Measurements from ENCODE around the gene TRERF1.
"Not testable (repeated sequence)": the region's sequence is repeated elsewhere in the genome, so short reads cannot be mapped to it uniquely, and the experiment has no call there.

The TRERF1 gene

DNA sequence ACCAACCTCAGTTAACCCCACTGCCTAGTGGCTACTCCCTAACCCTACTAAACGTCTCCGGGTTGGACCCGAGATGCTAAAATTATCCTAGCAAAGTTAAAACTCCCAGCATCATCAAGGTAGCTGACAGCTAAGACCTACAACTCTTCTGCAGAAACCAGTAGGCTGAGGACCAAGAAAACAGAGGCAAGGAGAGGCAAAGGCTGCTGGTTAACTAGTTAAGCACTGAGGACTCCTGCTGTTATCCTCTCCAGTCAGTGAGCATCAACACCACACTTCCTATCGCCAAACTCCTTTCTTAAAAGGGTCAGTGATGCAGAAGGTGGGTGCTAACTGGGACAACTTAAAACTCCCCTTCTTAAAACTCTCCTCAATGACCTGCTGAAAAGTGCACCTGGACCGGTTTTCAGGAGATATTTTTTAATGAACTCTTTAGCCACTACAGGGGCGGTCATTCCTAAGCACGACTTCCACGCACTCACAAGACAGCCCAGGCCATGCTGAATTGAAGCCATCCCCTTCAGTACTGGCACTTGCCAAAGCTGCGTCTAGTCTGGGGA lies 1.7 kb downstream of the TRERF1 start:
- DNase-seq (ENCODE audit: low read depth, low spot score): no peak

- DNase-seq (ENCODE audit: low read depth, low spot score): no peak
Observed at GRCh38 chr6:42448927-42449659, 2.6 kb downstream of the TRERF1 start.

DNA sequence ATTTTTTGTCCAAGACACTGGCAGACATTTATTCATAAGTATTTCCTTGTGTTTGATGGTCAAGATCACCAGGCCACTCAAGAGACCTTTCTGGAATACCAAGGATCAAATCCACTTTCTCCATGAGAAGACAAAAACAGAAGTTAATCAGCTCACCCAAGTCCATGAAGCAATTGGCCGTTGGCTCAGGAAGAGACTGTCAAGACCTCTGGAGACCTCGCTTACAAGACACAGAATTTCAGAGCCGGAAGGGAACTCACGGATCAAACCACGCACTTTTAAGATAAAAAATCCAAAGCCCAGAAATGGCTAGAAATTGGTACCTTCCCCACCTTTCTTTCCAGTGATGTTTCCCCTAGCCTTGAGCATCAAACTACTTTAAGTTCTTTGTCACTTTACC lies 3.3 kb downstream of the TRERF1 start:
- no peak for DNase-seq (ENCODE audit: low read depth, low spot score)

DNA sequence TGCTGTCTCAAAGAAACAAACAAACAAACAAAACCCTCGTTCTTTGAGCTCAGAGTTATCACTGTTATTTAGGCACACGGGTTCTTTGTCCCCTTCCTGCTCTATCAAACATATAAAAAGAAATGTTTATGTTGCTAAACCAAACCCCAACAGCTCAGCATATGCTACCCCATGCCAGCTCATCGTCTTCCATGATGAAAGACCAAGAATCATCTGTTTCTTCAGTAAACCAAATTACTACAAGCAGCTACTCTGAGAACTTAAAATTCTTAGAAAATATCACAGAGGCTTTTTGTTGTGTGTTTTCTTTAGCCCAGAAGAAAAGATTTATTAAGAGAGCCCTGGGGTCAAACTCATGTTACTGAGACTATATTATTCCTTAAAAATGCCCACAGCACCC lies 4.7 kb downstream of the TRERF1 start:
- no peak for DNase-seq (ENCODE audit: low read depth, low spot score)

DNA sequence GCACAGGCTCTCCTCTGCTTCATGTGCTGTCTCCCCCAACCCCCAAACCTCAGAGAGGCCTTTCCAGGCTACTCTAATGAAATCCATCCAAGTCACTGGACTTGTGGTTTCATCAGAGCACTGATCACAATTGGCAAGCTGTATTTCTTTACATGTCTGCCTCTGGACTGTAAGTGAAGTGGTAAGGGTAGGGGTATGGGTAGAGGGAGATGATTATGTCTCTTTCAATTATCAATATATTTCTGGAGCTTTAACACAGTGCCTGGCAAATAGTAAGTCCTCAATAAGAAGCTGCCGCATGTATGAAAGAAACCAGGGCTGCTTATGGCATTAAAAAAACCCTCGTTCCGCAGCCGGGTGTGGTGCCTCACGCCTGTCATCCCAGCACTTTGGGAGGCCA lies 5.4 kb downstream of the TRERF1 start:
- no peak for DNase-seq (ENCODE audit: low read depth, low spot score)

DNA sequence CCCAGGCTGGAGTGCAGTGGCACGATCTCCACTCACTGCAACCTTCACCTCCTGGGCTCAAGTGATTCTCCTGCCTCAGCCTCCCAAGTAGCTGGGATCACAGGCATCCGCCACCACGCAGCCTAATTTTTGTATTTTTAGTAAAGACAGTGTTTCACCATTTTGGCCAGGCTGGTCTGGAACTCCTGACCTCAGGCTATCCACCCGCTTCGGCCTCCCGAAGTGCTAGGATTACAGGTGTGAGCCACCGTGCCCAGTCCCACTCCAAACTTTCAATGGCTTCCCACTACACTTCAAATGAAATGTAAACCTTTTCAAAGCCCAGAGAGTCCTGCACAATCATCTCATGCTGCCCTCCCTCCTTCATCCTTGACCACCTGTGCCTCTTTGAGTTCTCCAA lies 5.8 kb downstream of the TRERF1 start:
- not testable (repeated sequence) for DNase-seq (ENCODE audit: low read depth, low spot score)

DNA sequence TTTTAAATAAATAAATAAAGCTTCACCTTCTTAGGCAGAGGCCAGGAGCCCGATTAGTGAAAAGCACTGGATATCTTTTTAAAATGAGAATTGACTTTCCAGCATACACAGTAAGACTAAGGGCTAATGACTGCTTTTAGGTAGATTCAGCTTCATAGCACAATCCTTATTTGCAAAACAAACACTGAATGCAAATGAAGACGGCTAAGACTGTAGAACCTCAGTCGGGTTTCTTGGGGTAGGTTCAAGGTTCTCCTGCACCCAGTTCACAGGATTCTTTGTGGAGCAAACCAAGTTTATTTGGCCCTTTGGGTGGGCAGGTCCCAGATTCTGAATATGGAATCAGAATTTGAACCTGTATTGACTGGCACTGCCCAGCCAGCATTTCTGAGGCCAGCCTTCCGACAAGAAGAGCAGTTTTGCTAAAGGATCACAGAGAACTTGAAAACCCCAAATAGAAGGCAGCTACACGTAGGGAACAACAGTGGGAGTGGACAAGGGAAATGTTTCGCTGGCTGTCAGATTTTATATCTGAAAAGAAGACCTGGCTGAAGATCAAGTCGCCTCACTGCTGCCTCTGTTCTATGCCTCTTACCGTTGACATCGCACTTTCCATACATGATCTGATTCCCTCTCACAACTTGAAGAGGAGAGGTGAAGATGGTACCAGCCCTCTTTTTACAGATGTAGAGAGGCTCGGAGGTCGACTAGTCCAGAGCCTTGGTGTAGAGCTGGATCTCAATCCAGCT lies 8.2 kb downstream of the TRERF1 start:
- no peak for DNase-seq (ENCODE audit: low read depth, low spot score)

DNA sequence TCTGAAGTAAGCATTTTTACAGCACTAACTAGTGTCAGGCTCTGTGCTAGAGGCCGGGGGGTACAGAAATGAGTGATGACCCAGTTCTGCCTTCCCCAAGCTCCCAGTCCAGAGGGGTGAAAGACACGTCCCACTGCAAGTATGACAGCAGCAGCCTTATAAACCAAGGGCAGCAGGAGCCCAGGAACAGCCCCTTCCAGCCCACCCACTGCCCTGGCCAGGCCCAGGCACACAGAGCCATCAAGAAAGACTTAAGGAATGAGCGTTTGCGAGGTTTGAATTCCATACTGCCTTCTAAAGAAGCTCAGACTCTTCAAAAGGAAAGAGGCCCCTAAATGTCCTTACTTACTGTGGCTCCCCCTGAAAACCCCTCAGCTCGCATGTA lies 10.0 kb downstream of the TRERF1 start:
- no peak for DNase-seq (ENCODE audit: low read depth, low spot score)

GRCh38 chr6:42440778-42441696 lies 10.7 kb downstream of the TRERF1 start:
- no peak for DNase-seq (ENCODE audit: low read depth, low spot score)

GRCh38 chr6:42440027-42440426 lies 11.7 kb downstream of the TRERF1 start:
- no peak for DNase-seq (ENCODE audit: low read depth, low spot score)

GRCh38 chr6:42436825-42437224 lies 14.9 kb downstream of the TRERF1 start:
- no peak for DNase-seq (ENCODE audit: low read depth, low spot score)

DNA sequence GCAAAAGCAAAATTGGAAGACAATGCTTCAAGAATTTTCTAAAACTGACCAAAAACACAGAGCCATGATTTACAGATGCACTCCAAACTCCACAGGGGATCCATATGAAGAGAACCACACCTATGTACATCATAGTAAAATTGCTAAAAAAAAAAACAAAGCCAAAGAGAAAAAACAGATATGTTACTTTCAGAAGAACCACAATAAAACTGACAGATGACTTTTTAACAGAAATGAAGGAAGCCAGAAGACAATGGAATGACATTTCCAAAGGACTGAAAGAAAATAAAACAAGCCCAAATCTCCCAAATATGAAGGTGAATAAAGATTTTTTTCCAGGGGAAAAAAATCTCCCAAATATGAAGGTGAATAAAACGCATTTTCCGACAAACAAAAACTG lies 17.5 kb downstream of the TRERF1 start:
- no peak for DNase-seq (ENCODE audit: low read depth, low spot score)

GRCh38 chr6:42433409-42433808 lies 18.3 kb downstream of the TRERF1 start:
- DNase-seq (ENCODE audit: low read depth, low spot score): no peak

- no peak for DNase-seq (ENCODE audit: low read depth, low spot score)
Observed at GRCh38 chr6:42431877-42432276, 19.8 kb downstream of the TRERF1 start.

- no peak for DNase-seq (ENCODE audit: low read depth, low spot score)
Observed at GRCh38 chr6:42431356-42431755, 20.4 kb downstream of the TRERF1 start.

- DNase-seq (ENCODE audit: low read depth, low spot score): no peak
Observed at GRCh38 chr6:42429836-42430235, 21.9 kb downstream of the TRERF1 start.

- no peak for DNase-seq (ENCODE audit: low read depth, low spot score)
Observed at GRCh38 chr6:42429042-42429585, 22.6 kb downstream of the TRERF1 start.

DNA sequence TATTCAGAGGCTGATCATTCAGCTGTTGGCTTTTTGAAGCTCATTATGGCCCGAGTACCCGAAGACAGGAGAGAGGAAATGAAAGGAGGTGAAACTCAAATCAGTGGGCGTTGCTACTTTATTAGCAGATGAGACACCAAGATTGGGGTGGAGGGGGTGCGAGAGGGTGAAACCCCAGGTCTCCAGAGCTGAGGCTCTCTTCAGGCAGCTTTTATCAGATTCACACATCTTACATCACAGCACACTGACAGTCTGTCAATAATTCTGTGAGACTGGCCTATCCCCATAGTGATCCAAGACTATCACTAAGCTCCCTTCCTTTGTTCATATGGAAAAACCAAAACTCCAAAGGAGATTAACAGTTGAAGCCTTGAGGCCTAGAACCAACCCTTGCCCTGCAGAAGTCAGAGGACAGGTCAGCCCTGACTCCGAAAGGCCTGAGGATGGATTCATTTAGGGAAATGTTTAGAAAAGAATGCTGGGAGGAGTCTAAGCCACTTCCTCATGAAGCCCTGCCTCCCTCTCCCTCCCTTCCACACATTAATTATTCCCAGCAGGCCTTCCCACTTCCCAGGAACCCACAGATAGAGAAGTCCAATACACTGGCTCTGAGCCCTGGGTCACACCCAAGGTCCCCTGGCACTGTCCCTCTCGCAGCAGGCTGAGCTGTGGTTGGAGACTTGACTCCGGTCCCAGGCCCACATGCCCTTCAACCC lies 23.2 kb downstream of the TRERF1 start:
- no peak for DNase-seq (ENCODE audit: low read depth, low spot score)

GRCh38 chr6:42427871-42428270 lies 23.9 kb downstream of the TRERF1 start:
- DNase-seq (ENCODE audit: low read depth, low spot score): no peak

DNA sequence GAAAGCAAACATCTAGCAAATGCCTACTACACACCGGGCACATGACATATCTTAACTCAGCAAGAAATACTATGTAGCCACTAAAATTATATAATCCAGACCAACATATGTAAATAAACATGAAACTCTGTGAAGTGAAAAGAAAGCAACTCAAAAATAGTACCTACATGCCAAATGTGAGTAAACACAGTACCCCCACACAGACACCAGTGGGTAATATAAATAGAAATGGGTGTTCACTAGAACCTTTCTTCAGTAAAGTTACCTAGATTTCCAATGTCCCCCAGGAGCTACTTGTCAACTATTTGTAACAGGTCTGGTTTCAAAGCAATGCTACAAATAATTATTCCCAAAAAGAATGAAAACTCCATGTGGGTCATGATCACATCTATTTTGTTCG lies 25.5 kb downstream of the TRERF1 start:
- DNase-seq (ENCODE audit: low read depth, low spot score): no peak

DNA sequence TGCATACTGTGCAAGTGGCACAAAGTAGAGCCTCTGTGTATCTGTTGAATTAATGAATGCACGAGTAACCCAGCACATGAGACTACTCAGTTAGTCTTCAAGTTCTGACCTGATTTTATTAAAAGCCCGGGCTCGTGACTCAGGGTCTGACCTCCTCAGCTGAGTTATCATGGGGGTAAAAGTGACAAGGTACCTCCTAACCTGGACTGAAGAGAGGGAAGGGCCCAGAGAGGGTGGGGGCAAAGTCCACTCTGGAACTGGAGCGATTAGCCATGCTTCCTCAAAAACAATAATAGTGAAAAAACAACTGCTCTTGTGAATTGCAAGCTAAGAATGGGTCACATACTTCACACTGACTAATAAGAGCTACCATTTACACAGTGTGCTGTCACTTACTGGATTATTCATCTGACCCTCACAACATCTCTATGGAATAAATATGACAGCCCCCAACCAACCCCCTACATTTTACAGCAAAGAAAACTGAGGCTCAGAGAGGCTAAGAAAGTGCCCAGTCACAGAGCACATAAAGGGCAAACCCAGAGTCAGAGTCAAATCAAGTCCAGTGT lies 26.7 kb downstream of the TRERF1 start:
- no peak for DNase-seq (ENCODE audit: low read depth, low spot score)
